Liver (tissue), 9 donors: ENCODE measurements around the gene PTPRD. TPM values are rescaled to one million over a fixed set of nuclear protein-coding genes. Genes with fewer than 3 reads are reported as not detected.

ENCODE experiments used
- DNase-seq: peaks from one replicate; pipeline ENCODE4 v3.0.0-alpha.2; 2017; ENCODE audit warnings: low spot score
- H3K27ac ChIP-seq, 2 donors: one replicate each; pipeline ENCODE4 v1.7.0; 2013; ENCODE audit warnings: inconsistent platforms in 2 of 2, low read length in 2 of 2, control low read depth in 1 of 2, low read depth in 1 of 2, mild to moderate bottlenecking in 1 of 2
- H3K27me3 ChIP-seq, 4 donors: one replicate each; pipeline versions ENCODE4 v1.6.1 to v1.7.0; 2013; ENCODE audit warnings: low read length in 3 of 4, inconsistent platforms in 1 of 4, mild to moderate bottlenecking in 1 of 4, moderate library complexity in 1 of 4; ENCODE audit not compliant: control insufficient read depth in 4 of 4, insufficient read depth in 4 of 4
- H3K36me3 ChIP-seq, 4 donors: one replicate each; pipeline versions ENCODE4 v1.6.1 to v1.7.0; 2013; ENCODE audit warnings: low read length in 3 of 4, mild to moderate bottlenecking in 3 of 4, low read depth in 1 of 4, moderate library complexity in 1 of 4; ENCODE audit not compliant: control insufficient read depth in 4 of 4, insufficient read depth in 3 of 4
- H3K4me1 ChIP-seq, 4 donors: one replicate each; pipeline versions ENCODE4 v1.6.1 to v1.7.0; 2013; ENCODE audit warnings: low read length in 3 of 4, mild to moderate bottlenecking in 3 of 4, moderate library complexity in 1 of 4; ENCODE audit not compliant: control insufficient read depth in 4 of 4, insufficient read depth in 4 of 4
- H3K4me3 ChIP-seq, 3 donors: one replicate each; pipeline versions ENCODE4 v1.6.1 to v1.7.0; 2013; ENCODE audit warnings: low read length in 3 of 3, control low read depth in 1 of 3, low read depth in 1 of 3, mild to moderate bottlenecking in 1 of 3
- H3K9ac ChIP-seq, 2 donors: one replicate each; pipeline ENCODE4 v1.7.0; 2013; ENCODE audit warnings: low read length in 2 of 2, mild to moderate bottlenecking in 2 of 2, moderate library complexity in 2 of 2, control low read depth in 1 of 2, low read depth in 1 of 2
- H3K9me3 ChIP-seq, 4 donors: one replicate each; pipeline versions ENCODE4 v1.6.1 to v1.7.0; 2013; ENCODE audit warnings: low read length in 3 of 4; ENCODE audit not compliant: control insufficient read depth in 4 of 4
- EGR1 ChIP-seq, 2 donors: IDR thresholded peaks; 2 replicates each; pipeline ENCODE4 v1.6.1; 2016 to 2018; ENCODE audit warnings: antibody characterized with exemption in 2 of 2, low read depth in 2 of 2
- FOXA1 ChIP-seq: IDR thresholded peaks from 2 replicates; pipeline ENCODE4 v1.6.1; 2016; ENCODE audit warnings: antibody characterized with exemption
- FOXA2 ChIP-seq: IDR thresholded peaks from 2 replicates; pipeline ENCODE4 v1.6.1; 2016; ENCODE audit warnings: antibody characterized with exemption
- GABPA ChIP-seq, 2 donors: IDR thresholded peaks in 1 of 2; conservative IDR thresholded peaks in 1 of 2; 2 replicates each; pipeline ENCODE4 v1.6.1; 2016; ENCODE audit warnings: antibody characterized with exemption in 2 of 2, mild to moderate bottlenecking in 1 of 2, moderate library complexity in 1 of 2
- HNF4A ChIP-seq, 2 donors: conservative IDR thresholded peaks; 2 replicates each; pipeline ENCODE4 v1.6.1; 2016; ENCODE audit warnings: antibody characterized with exemption in 2 of 2, mild to moderate bottlenecking in 2 of 2
- HNF4G ChIP-seq: IDR thresholded peaks from 2 replicates; pipeline ENCODE4 v1.6.1; 2016; ENCODE audit warnings: antibody characterized with exemption
- JUND ChIP-seq, 2 donors: IDR thresholded peaks; 2 replicates each; pipeline ENCODE4 v1.6.1; 2016; ENCODE audit warnings: antibody characterized with exemption in 2 of 2
- NR2F2 ChIP-seq: IDR thresholded peaks from 2 replicates; pipeline ENCODE4 v1.6.1; 2016; ENCODE audit warnings: antibody characterized with exemption
- RAD21 ChIP-seq, 2 donors: IDR thresholded peaks; 2 replicates each; pipeline ENCODE4 v1.6.1; 2016; ENCODE audit warnings: antibody characterized with exemption in 2 of 2, mild to moderate bottlenecking in 2 of 2
- RXRA ChIP-seq, 2 donors: IDR thresholded peaks; 2 replicates each; pipeline ENCODE4 v1.6.1; 2017 to 2018; ENCODE audit warnings: antibody characterized with exemption in 2 of 2, mild to moderate bottlenecking in 1 of 2
- SP1 ChIP-seq: IDR thresholded peaks from 2 replicates; pipeline ENCODE4 v1.6.1; 2018; ENCODE audit warnings: antibody characterized with exemption, mild to moderate bottlenecking
- TAF1 ChIP-seq: conservative IDR thresholded peaks from 2 replicates; pipeline ENCODE4 v1.6.1; 2016; ENCODE audit warnings: antibody characterized with exemption, mild to moderate bottlenecking
- YY1 ChIP-seq: IDR thresholded peaks from 2 replicates; pipeline ENCODE4 v1.6.1; 2016; ENCODE audit warnings: antibody characterized with exemption, mild to moderate bottlenecking
- WGBS: extraction: QIAGEN DNeasy Blood & Tissue Kit; methylation state at CpG from one replicate; pipeline ENCODE4 v1.1.7; 2013; 5-methylcytosine and 5-hydroxymethylcytosine counted together
- polyA plus RNA-seq, 2 donors: library from polyadenylated mRNA; stranded (reverse) in 1 of 2; unstranded in 1 of 2; fragments of 200-250 nt in 1 of 2; fragments of >200 nt in 1 of 2; fragmentation: Nextera tagmentation in 1 of 2; extraction: Ambion mirVana in 1 of 2; gene quantifications; one replicate each; pipeline versions ENCODE4 v1.2.1 to v1.2.3, GENCODE V29; 2013 to 2015
- total RNA-seq, 2 donors: library from RNA; depleted of rRNA; stranded (reverse); fragments of >200 nt; gene quantifications; one replicate each; pipeline ENCODE4 v1.2.3, GENCODE V29; 2014
- TF ChIP-seq, protein P1 (sequence below): IDR thresholded peaks from 2 replicates; pipeline ENCODE4 v1.6.1; 2016; ENCODE audit warnings: antibody characterized with exemption
- TF ChIP-seq, protein P2 (sequence below): IDR thresholded peaks from 2 replicates; pipeline ENCODE4 v1.6.1; 2016; ENCODE audit warnings: antibody characterized with exemption
- TF ChIP-seq, protein P3 (sequence below): IDR thresholded peaks from 2 replicates; pipeline ENCODE4 v1.6.1; 2016; ENCODE audit warnings: antibody characterized with exemption
- TF ChIP-seq, protein P4 (sequence below): fragments of 150-350 bp; IDR thresholded peaks from 2 replicates; pipeline ENCODE4 v1.5.1; 2017; ENCODE audit warnings: improper control_type of control experiment, low read depth, low read length; ENCODE audit not compliant: missing input control
- TF ChIP-seq, protein P5 (sequence below): IDR thresholded peaks from 2 replicates; pipeline ENCODE4 v1.6.1; 2016; ENCODE audit warnings: antibody characterized with exemption, mild to moderate bottlenecking
- donor health status: healthy.
- donor health status: healthy.
- donor health status: healthy.
- donor health status: healthy.
- donor health status: healthy.

The PTPRD gene
- total and polyA plus RNA-seq, 4 donors, result 0.78 to 34.2 (median 4.7) TPM

DNA sequence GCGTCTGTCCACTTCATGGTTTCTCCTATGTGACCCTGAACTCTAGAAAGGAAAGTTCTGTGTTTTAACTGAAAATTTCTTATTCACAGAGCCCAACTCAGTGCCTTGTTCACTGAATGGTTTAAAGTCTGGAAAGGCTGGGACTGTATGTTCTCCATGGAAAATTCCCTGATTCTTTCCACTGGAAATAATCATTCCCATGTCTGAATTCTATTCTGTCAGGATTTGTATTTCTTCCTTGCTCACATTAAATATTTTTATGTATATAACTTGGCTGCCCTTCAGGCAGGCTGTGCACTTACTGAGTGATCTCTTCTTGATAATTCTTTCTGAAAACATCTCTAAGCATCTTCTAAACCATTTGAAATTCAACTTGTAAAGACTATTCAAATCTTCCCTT is 1686.3 kb downstream of the PTPRD start:
- H3K9ac ChIP-seq, result no peak overlapping the region
- no peak for TF ChIP-seq TAF1
- no peak for TF ChIP-seq RAD21 (IDR thresholded peaks at IDR 0.05)
- no peak for TF ChIP-seq YY1
- no peak for TF ChIP-seq NR2F2
- TF ChIP-seq EGR1 (IDR thresholded peaks at IDR 0.05; ENCODE audit: low read depth in 2 of 2), result no peak
- TF ChIP-seq SP1, result no peak
- no peak for TF ChIP-seq RXRA (IDR thresholded peaks at IDR 0.05)
- TF ChIP-seq, protein P1, sequence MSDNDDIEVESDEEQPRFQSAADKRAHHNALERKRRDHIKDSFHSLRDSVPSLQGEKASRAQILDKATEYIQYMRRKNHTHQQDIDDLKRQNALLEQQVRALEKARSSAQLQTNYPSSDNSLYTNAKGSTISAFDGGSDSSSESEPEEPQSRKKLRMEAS, result no peak
- TF ChIP-seq, protein P2, sequence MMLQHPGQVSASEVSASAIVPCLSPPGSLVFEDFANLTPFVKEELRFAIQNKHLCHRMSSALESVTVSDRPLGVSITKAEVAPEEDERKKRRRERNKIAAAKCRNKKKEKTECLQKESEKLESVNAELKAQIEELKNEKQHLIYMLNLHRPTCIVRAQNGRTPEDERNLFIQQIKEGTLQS, result no peak
- TF ChIP-seq JUND (IDR thresholded peaks at IDR 0.05), result no peak
- TF ChIP-seq FOXA1, result no peak
- TF ChIP-seq, protein P3, sequence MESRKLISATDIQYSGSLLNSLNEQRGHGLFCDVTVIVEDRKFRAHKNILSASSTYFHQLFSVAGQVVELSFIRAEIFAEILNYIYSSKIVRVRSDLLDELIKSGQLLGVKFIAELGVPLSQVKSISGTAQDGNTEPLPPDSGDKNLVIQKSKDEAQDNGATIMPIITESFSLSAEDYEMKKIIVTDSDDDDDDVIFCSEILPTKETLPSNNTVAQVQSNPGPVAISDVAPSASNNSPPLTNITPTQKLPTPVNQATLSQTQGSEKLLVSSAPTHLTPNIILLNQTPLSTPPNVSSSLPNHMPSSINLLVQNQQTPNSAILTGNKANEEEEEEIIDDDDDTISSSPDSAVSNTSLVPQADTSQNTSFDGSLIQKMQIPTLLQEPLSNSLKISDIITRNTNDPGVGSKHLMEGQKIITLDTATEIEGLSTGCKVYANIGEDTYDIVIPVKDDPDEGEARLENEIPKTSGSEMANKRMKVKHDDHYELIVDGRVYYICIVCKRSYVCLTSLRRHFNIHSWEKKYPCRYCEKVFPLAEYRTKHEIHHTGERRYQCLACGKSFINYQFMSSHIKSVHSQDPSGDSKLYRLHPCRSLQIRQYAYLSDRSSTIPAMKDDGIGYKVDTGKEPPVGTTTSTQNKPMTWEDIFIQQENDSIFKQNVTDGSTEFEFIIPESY, result no peak
- TF ChIP-seq, protein P4, sequence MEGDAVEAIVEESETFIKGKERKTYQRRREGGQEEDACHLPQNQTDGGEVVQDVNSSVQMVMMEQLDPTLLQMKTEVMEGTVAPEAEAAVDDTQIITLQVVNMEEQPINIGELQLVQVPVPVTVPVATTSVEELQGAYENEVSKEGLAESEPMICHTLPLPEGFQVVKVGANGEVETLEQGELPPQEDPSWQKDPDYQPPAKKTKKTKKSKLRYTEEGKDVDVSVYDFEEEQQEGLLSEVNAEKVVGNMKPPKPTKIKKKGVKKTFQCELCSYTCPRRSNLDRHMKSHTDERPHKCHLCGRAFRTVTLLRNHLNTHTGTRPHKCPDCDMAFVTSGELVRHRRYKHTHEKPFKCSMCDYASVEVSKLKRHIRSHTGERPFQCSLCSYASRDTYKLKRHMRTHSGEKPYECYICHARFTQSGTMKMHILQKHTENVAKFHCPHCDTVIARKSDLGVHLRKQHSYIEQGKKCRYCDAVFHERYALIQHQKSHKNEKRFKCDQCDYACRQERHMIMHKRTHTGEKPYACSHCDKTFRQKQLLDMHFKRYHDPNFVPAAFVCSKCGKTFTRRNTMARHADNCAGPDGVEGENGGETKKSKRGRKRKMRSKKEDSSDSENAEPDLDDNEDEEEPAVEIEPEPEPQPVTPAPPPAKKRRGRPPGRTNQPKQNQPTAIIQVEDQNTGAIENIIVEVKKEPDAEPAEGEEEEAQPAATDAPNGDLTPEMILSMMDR, result no peak
- TF ChIP-seq HNF4A (conservative IDR thresholded peaks at IDR 0.05), result no peak
- no peak for TF ChIP-seq GABPA (IDR thresholded peaks at IDR 0.05 in 1 of 2, conservative IDR thresholded peaks at IDR 0.05 in 1 of 2)
- TF ChIP-seq FOXA2, result no peak
- no peaks in the 10 kb centered on the region for H3K36me3 ChIP-seq

DNA sequence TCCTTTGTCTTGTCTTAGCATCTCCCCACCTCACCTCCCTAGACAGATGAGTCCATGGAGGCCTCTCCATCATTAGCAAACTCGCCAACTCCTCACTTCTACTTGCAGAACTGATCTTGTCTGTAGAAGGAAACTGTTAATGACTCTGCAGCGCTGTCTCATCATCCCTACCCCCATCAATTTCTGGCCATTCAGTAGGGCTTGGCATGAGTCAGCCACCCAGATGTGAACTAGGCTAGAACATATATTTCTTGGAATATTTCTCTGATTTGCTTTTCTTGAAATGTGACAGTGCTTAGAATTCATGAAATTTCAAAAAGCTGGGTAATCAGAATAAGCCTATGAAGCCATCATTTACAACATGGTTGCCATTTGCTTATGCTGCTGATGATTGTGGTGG is 1688.2 kb downstream of the PTPRD start:
- WGBS, result 81% methylated on average over 2 of the region's 2 CpGs
- Histone ChIP-seq H3K27ac (no peak overlapping the region), H3K4me1 (no peaks in the 10 kb centered on the region), H3K9ac (no peak overlapping the region), H3K27me3 (no peaks in the 10 kb centered on the region), H3K36me3 (no peaks in the 10 kb centered on the region), H3K4me3 (no peak overlapping the region), H3K9me3 (no peaks in the 10 kb centered on the region)
- TF ChIP-seq SP1 (no peak), TAF1 (no peak), RXRA (IDR thresholded peaks at IDR 0.05) (no peak), EGR1 (IDR thresholded peaks at IDR 0.05; ENCODE audit: low read depth in 2 of 2) (no peak), JUND (IDR thresholded peaks at IDR 0.05) (no peak), HNF4G (no peak), YY1 (no peak), FOXA1 (no peak), HNF4A (conservative IDR thresholded peaks at IDR 0.05) (no peak), GABPA (IDR thresholded peaks at IDR 0.05 in 1 of 2, conservative IDR thresholded peaks at IDR 0.05 in 1 of 2) (no peak), RAD21 (IDR thresholded peaks at IDR 0.05) (no peak), FOXA2 (no peak), NR2F2 (no peak)
- TF ChIP-seq, protein P1, result no peak
- TF ChIP-seq, protein P4, result no peak
- TF ChIP-seq, protein P5, sequence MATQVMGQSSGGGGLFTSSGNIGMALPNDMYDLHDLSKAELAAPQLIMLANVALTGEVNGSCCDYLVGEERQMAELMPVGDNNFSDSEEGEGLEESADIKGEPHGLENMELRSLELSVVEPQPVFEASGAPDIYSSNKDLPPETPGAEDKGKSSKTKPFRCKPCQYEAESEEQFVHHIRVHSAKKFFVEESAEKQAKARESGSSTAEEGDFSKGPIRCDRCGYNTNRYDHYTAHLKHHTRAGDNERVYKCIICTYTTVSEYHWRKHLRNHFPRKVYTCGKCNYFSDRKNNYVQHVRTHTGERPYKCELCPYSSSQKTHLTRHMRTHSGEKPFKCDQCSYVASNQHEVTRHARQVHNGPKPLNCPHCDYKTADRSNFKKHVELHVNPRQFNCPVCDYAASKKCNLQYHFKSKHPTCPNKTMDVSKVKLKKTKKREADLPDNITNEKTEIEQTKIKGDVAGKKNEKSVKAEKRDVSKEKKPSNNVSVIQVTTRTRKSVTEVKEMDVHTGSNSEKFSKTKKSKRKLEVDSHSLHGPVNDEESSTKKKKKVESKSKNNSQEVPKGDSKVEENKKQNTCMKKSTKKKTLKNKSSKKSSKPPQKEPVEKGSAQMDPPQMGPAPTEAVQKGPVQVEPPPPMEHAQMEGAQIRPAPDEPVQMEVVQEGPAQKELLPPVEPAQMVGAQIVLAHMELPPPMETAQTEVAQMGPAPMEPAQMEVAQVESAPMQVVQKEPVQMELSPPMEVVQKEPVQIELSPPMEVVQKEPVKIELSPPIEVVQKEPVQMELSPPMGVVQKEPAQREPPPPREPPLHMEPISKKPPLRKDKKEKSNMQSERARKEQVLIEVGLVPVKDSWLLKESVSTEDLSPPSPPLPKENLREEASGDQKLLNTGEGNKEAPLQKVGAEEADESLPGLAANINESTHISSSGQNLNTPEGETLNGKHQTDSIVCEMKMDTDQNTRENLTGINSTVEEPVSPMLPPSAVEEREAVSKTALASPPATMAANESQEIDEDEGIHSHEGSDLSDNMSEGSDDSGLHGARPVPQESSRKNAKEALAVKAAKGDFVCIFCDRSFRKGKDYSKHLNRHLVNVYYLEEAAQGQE, result no peak
- TF ChIP-seq, protein P3, result no peak
- no peak for DNase-seq

More for the DNA sequence above, 1686.3 kb downstream of the PTPRD start:
- DNase-seq, result no peak
- WGBS, result 89% methylated on average over 1 of the region's 1 CpG
- Histone ChIP-seq H3K27ac (no peak overlapping the region), H3K9me3 (no peaks in the 10 kb centered on the region), H3K4me1 (no peaks in the 10 kb centered on the region), H3K27me3 (no peaks in the 10 kb centered on the region), H3K4me3 (no peak overlapping the region)
